Stimulated activated CD4-positive, alpha-beta T cell treated with anti-CD3 and anti-CD28 coated beads, Interleukin-2, amount 100 ng/mL, for 4 hours (primary cell): ENCODE data around the gene SLC2A1.

ENCODE experiments used
- DNase-seq: peaks from one replicate; pipeline ENCODE4 v3.0.0-alpha.2; 2020; ENCODE audit warnings: low read depth

The SLC2A1 gene

DNA sequence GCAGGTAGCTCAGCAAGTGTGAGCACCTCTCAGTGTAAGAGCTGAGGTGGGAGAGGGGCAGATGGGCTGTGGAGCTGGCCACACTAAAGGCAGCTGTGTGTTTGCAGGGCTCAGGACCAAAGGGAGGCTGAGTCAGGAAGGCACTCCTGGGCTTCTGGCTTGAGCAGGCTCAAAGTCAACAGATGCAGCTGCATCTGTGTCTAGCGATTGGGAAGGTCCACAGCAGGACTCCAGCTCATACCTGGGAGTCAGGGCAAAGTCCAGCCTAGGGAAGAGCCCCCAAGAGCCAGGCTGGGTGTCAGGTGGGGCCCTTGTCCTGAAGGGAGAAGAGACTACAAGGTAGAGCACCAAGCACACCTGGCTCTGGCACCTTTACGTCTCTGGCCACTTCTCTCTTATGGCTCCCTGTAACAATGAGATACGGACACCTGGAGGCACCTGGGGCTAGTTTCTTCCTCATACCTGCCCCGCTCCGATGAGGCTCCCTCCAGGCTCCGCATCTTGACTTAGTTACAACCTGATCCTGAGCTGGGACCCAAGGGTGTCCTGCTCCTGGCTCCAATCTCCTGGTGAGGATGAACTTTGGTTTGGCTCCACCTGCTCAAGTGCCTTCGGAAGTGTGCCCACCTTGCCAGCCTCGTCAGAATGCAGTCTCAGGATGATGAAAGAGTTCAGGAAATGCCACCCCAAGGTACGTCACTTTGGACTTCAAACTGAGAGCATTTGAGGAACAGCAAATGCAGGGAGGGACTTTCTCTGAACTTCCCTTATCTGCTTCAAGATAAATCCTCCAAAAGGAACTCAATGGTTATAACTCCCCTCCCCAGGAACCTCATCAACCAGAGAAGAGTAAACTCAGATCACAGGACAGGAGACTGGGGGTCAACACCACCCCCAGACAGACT is 21.5 kb upstream of the SLC2A1 start:
- no peak for DNase-seq

DNA sequence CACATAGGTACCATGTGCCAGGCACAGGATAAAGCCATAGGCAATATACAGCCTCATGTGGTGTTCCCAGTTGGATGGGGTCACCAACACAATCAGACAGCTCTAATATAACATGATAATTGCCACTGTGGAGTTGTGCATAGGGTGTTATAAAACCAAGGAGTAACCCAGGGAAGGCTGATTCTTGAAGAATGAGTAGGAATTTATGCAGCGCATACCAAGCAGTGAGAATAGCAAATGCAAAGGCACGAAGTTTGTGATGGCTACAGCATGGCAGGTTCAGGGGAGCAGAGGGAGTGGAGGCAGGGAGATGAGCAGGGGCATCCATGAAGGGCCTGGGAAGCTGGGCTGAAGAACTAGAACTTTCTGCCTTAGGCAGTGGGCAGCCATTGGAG is 20.4 kb upstream of the SLC2A1 start:
- DNase-seq: no peak

DNA sequence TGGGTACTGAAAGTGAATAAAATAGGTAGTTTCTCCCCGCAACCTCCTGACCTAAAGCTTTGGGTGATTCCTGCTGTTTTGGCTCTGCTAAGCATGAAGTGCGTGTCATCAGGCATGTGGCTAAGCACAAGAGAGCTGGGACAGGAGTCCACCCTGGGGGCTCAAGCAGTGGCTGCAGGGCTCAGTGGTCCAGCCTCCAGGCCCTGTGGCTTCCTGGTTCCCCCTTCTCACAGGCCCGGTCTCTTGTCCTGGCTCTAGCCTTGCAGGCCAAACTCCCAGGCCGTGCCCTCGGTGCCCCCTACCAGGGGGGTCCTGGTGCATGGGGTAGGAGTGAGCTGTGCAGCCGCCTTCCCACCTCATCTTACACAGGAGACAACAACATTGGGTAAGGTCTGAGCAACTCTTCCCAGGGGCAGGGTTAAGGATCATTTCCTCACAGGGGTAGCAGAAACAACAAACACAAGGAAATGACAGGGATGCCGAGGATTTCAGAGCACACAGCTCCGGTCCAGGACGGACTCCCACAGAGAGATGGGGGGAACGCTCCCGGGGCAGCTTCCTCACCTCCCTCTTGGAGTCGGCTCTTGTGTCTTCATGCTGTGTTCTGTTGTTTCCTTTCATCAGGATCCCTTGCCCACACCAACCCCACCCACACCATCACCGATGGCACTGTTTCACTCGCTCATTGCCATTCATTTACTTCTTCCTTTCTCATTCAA is 19.8 kb upstream of the SLC2A1 start:
- no peak for DNase-seq

DNA sequence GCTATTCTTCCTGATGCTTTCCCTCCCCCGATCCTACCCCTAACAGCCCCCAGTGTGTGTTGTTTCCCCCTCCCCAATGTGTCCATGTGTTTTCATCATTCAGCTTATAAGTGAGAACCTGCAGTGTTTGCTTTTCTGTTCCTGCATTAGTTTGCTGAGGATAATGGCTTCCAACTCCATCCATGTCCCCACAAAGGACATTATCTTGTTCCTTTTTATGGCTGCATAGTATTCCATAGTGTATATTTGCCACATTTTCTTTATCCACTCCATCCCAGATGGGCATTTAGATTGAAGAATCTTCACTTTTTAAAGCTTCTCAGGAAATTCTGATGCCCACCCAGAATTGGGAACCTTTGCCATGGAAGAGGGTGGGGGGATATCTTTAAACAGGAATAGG is 19.0 kb upstream of the SLC2A1 start:
- DNase-seq: no peak

DNA sequence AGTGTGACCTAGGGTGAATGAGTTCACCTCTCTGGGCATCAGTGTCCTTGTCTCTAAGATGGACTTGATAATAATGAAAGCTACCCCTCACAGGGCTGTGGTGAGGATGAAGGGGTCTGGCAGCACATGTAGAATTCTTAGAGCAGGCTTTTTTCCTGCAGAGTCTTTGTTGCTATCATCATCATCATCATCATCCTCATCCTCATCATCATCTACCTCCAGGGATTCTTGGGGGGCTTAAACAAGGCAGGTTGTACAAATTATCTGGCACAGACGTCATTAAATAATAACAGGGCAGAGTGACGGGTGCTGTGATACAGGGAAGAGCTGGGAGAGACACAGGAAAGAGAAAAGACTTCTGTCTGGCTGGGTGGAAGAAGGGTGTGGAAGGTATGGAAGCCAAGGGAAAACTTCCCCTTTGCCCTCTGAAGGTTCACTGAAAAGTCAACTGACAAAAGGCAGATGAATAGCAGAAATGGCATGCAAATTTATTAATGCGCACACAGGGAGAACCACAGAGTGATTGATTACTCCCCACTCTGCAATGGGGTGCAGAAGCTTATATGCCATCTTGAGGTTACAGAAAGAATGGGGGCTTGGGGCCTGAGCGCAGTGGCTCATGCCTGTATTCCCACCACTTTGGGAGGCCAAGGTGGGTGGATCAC is 17.0 kb upstream of the SLC2A1 start:
- no peak for DNase-seq

DNA sequence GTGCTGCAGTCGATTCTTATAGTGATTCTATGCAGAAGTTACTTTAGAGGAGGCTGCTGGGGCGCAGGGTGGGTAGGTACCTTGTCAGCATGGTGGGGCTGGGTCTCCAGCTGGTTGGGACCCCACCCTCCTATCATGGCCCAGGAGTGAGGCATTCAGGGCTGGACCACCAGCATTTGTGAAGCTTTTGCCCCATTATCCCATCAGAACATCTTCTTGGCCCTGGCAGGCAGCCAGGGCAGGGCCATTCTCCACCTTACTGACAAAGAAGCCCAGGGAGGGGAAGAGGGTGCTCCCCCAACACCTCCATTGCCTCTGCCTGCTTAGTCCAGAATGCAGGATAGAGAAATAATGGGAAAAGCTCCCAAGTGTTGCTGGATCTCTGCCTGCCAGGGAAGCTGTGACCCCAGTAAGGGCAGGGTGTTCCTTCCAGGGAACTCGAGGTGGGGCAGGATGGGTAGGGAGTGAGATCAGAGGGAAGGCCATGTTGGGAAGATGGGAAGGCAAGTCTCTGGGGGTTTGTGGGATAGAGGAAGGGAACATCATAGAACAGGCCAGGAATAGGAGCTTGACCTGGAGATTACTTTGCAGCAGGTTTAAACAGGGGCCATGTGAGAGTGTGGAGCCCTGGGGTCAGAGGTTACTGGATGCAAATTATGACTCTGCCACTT is 16.2 kb upstream of the SLC2A1 start:
- DNase-seq: no peak

DNA sequence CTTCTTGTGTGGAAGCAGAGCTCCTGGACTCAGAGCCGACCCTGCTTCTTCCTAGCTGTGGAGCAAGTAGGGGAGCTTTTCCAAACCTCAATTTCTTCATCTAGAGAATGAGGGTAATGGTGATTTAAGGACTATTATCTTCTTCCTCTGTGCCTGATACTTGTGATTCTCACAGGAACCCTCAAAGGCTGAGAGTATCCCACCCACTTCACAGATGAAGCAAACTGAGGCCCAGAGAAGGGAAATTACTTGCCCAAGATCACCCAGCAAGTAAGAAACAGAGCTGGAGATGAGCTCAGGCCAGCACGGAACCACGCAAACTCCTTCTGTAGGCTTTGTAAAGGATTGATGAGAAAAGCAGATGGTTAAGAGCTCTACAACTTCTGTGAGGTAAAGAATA is 15.1 kb upstream of the SLC2A1 start:
- no peak for DNase-seq

DNA sequence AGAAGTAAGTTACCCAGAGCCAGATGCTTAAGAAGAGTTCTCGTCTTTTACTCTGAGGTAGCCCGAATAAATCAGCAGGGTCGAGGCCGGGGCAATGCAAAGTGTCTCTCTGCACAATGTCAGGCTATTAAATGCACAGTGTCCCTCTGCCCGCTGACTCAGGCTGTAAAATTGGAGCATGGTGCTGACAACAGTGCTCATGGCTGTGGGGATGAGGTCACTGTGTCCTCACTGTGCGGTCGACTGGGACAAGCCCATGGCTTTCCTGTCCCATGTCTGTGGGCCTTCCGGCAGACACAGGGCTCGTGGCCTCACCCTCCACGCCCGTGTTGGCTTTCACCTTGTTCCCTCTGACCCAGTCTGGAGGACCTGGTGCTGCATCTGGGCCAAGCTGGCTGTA is 14.6 kb upstream of the SLC2A1 start:
- DNase-seq: no peak

DNA sequence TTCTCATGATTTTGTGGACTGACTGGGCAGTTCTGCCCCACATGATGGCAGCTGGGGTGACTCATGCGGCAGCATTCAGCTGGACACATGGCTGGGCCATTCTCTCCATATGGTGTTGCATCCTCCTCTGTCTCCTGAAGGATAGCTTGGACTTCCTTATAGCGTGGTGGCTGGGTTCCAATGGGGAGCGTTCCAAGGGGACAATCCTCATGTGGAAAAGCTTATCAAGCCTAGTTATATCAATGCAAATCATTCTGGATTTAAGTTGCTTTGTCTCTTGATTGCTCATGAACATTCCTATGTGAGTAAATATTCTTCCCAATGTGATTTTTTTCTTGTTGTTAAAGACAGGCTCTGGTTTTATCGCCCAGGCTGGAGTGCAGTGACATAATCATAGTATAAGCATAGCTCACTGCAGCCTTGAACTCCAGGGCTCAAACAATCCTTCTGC is 13.2 kb upstream of the SLC2A1 start:
- DNase-seq: no peak

DNA sequence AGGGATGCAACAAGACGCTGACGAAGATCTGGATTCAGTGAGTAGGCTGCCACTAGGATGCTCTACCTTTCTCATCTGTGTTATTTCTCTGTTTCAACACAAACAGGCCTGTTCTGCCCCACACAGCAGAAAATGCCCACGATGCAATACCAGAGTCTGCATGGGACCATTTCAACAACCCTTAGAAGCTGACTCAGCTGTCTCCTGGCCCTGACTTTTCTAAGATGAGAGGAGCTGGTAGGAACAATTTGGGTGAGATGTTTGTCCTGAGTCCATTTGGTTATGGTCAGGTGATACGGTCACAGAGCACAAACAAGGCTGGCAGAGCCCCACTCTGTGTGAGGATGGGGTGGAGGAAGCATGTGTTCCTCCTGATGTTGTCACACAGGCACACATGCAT is 11.5 kb upstream of the SLC2A1 start:
- no peak for DNase-seq

DNA sequence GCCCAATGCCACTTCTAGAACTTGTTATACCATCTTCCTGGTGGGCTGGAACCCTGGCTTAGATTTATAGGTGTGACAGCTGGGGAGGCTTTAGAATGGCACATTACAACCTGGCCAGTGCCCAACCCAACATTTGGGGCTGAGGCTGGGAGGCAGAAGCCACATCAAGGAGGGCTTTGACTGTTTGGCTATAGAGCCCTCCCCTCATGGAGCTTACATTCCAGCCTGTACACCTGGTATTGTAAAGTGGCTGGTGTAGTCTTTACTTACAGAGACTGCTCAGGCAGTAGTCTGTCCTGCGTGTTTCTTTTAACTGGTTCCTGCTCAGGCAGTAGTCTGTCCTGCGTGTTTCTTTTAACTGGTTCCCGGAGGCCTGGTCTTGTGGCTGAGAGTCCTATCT is 10.0 kb upstream of the SLC2A1 start:
- no peak for DNase-seq

DNA sequence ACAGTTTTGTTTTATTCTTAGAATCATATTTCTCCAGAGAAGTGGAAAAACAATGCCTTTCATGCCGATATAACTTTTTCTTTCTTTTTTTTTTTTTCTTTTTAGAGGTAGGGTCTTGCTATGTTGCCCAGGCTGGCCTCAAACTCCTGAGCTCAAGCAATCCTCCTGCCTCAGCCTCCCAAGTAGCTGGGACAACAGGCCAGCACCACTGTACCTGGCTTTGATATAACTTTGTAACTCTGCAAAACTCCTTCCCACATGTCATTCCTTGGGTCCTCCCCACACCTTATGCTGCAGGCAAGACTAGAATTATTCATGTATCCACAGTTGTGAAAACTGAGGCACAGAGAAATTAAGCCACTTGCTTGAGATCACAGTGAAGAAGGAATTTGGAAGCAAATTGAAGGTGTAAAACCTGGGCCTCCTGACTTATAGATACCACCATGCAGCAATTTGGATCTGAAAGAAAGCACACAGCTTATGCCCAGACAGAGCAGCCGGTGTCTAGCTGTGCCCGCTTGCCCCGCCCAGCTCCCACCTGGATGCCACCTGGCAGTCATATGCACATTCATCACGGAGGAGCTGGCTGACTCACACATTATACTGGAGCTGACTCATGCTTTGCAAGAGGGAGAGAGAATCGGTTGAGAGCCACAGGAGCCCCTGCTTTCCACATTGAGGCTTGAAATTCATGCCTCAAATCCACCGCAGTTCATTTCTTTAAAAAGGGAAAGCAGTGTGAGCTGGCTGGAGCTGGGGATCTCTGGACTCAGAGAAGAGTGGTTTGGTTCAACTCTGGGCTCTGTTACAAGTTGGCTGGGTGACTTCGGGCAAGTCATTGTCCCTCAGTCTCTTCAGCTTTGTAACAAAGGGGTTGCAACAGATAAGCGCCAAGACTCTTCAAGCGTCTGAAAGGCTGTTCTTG is 8.3 kb upstream of the SLC2A1 start:
- no peak for DNase-seq

DNA sequence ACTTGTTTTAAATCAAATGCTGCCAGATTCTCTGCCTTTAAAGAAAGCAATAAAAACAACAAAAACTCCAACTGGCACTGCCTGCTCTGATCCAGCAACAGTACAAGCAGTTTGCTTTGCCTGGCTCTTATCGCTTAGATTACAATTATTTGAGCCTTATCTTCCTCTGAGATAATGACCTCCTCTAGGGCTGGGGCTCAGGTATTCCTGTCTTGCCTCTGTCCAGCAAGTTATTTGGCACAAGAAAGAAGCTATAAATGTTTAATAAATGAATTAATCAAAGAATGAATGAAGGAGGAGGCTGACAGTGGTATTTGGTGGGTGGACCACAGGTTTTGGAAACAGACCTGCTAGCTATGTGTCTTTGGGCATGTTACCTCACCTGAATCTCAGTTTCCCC is 6.7 kb upstream of the SLC2A1 start:
- no peak for DNase-seq

DNA sequence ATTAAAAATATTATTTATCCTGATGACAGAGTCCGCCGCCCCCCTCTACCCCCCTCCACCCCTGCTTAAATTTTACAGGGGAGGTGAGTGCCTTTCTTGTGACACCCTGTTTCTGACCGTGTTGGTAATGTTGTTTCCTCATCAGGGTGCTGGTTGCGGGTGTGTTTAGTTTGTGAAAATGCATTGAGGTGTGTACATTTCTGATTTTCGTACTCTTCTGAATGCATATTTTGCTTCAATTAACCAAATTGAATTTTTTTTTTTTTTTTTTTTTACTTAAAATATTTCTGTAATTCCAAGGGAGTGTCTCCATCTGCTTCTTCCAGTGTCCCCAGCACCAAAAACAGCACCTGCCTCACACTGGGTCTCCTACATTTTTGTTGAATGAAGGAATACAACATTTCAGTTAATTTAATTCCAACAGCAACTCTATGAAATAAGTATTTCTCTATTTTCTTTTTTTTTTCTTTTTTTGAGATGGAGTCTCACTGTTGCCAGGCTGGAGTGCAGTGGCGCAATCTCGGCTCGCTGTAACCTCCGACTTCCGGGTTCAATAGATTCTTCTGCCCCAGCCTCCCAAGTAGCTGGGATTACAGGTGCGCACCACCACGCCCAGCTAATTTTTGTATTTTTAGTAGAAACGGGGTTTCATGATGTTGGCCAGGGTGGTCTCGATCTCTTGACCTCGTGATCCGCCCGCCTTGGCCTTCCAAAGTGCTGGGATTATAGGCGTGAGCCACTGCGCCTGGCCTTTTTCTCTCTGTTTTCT is 5.6 kb upstream of the SLC2A1 start:
- no peak for DNase-seq

DNA sequence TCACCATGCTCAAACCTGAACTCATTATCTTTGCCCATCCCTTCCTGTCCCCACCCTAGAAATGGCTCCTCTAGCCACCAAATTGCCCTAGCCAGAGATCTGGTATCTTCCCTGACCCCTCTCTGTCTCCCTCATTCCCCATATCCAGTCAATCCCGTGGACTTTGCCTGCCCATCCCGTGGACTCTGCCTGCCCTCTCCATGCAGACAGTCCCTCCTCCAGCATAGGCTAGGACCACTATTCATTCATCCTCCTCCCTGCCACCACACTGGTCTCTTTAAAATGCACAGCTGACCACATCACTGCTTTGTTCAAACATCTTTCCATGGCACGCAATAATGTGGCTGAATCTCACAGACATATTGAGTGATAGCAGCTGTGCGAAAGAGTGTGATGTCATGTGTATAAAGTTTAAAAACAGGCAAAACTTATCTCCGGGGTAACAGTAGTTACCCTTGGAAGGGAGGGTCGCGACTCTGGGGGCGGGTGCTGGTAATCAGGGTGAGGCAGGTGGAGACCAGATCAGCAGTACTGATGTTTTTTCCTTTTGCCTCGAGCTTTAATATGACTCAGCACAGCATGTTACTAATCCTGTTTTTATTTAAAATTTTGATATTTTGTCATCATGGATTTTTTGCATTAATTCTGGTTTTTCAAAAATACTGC is 4.8 kb upstream of the SLC2A1 start:
- no peak for DNase-seq

DNA sequence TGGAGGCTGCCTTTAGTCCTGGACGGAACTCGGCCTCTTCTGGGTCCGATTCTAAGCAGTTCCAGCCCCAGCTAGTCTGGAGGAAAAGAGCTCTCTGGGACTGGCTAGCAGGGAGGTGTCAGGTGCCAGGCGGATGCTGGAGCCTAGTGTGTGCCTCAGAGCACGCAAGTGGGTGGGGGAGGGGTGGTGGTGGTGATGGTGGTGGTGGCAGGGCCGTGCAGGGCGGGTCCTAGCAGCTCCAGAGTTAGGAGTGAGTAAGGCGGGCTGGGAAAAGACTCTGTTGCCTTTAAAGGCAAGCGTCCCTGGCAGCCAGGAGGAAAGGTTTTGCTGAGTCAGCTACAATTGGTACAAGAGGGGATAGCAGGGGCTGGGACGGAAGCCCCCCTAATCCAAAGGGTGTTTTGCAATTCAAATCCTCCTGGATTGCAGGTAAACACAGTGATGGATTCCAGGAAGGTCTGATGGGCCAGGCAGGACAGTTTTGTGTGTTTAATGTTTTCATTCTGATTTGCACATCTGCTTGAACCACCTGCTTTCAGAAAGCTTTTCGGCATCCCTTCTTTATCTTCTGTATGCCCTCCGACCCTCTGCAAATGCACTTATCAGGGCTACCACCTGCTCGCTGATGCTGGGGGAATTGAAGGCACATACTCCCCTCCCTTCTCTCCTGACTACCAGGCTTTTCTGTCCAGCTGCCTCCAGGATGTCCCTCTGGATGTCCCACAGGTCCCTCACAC is 4.1 kb upstream of the SLC2A1 start:
- no peak for DNase-seq

DNA sequence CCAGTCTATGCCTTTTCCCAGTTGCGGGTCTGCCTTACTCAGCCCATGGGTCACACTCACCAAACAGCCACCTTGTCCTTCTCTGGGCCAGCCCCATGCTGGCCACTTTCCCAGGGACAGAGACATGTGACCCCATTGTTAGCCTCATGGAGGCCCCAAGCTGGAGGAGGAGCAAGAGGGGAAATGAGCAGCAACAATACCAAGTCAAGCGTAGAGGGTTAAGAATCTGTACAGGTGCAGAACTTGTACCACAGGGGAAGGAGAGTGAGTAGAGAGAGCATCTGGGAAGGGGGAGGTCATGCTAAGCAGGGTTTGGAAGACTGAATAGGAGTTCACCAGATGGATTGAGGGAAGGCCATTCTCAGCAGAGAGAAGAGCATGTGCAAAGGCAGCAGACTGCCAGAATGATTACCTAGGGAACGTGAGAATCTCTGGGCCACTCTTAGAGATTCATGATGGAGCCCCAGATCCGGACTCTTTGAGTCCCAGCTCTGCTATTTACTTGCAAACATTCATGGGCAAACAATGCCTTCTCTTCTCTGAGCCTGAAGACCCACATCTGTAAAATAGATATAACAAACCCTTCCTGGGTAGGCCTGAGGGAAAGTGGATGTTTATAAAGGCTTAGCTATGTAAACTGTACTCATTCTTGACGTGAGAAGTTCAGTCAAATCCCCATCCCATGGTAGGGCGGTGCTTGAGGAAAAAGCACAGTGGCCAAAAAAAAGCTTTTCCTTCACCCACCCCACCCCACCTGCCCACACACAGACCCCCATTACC is 2.8 kb upstream of the SLC2A1 start:
- no peak for DNase-seq

DNA sequence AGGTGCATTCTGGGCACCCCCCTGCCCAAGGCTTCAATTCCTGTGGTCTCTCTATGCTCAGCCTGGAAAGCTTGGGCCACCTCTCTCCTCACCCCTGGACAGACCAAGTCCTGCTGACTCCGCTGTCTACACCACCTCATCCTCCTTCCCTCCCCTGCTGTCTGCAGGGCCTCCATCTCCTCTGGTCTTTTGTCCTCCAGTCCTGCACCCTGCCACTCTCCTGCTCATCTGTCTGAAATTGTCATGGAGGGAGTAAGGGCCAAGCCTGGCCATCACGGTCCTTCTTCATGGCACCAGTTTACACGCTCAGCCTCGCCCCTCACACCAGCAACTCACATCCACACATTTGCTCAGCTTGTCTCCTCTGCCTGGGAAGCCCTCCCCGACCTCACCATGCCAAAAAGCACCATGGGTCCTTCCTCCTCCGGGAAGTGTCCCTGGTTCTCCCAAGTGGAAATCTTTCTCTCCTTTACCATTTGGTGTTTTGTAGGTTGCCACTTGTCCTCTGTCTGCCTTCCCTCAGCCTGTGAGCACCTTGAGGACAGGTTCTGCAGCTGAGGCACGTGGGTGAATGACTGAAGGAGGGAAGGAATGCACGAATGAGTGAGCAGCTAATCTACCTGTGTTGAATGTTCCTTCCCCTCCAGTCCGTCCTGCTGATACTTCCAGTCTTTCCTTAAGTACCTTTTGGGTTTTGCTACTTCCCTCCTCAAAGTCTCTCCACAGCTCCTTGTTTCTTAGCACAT is 2.1 kb upstream of the SLC2A1 start:
- DNase-seq: no peak
